Jurkat, Clone E6-1 (cell line): ENCODE data around the gene DIS3L2.
"Not testable (repeated sequence)": the region's sequence is repeated elsewhere in the genome, so short reads cannot be mapped to it uniquely, and the experiment has no call there.

ENCODE experiments used
- DNase-seq: peaks from one replicate; pipeline ENCODE4 v3.0.0-alpha.2; 2011; ENCODE audit warnings: low read depth, low spot score
- H3K4me3 ChIP-seq: 2 replicates; pipeline ENCODE4 v1.5.1; 2011; ENCODE audit warnings: mild to moderate bottlenecking, low read length, control low read depth, moderate library complexity

DIS3L2 gene

GRCh38 chr2:232363784-232364615 is 402.5 kb downstream of the DIS3L2 start:
- peak; percentile 74 for DNase-seq
- H3K4me3 ChIP-seq: peak overlapping the region; percentile 25

- not testable (repeated sequence) for H3K4me3 ChIP-seq, DNase-seq
Measured at GRCh38 chr2:232364806-232365594, 403.5 kb downstream of the DIS3L2 start.

GRCh38 chr2:232365621-232366321 is 404.3 kb downstream of the DIS3L2 start:
- no peak for DNase-seq

GRCh38 chr2:232366461-232366860 is 404.9 kb downstream of the DIS3L2 start:
- not testable (repeated sequence) for H3K4me3 ChIP-seq, DNase-seq

More at GRCh38 chr2:232365621-232366321, 404.3 kb downstream of the DIS3L2 start:
- H3K4me3 ChIP-seq: no peak overlapping the region

GRCh38 chr2:232367016-232367415 is 405.5 kb downstream of the DIS3L2 start:
- no peak for DNase-seq
- H3K4me3 ChIP-seq: no peak overlapping the region

GRCh38 chr2:232367591-232368233 is 406.2 kb downstream of the DIS3L2 start:
- DNase-seq: no peak
- no peak overlapping the region for H3K4me3 ChIP-seq

- no peak overlapping the region for H3K4me3 ChIP-seq
- no peak for DNase-seq
Measured at GRCh38 chr2:232368311-232368731, 406.8 kb downstream of the DIS3L2 start.

GRCh38 chr2:232369126-232369951 is 407.8 kb downstream of the DIS3L2 start:
- no peak for DNase-seq
- no peak overlapping the region for H3K4me3 ChIP-seq

GRCh38 chr2:232370007-232370406 is 408.5 kb downstream of the DIS3L2 start:
- H3K4me3 ChIP-seq: not testable (repeated sequence)
- peak; percentile 15 for DNase-seq

GRCh38 chr2:232372231-232373208 is 411.0 kb downstream of the DIS3L2 start:
- DNase-seq: no peak
- no peak overlapping the region for H3K4me3 ChIP-seq

GRCh38 chr2:232374356-232374755 is 412.8 kb downstream of the DIS3L2 start:
- H3K4me3 ChIP-seq: no peak overlapping the region
- DNase-seq: no peak

GRCh38 chr2:232375164-232375563 is 413.7 kb downstream of the DIS3L2 start:
- no peak overlapping the region for H3K4me3 ChIP-seq
- no peak for DNase-seq

GRCh38 chr2:232376260-232376659 is 414.7 kb downstream of the DIS3L2 start:
- no peak overlapping the region for H3K4me3 ChIP-seq
- no peak for DNase-seq

- no peak overlapping the region for H3K4me3 ChIP-seq
- DNase-seq: no peak
Measured at GRCh38 chr2:232376713-232377112, 415.2 kb downstream of the DIS3L2 start.

- H3K4me3 ChIP-seq: no peak overlapping the region
- DNase-seq: no peak
Measured at GRCh38 chr2:232377319-232377718, 415.8 kb downstream of the DIS3L2 start.

GRCh38 chr2:232377841-232378734 is 416.6 kb downstream of the DIS3L2 start:
- no peak for DNase-seq
- H3K4me3 ChIP-seq: no peak overlapping the region
